Measurements from ENCODE around the gene OR10G7. TPM values are rescaled to one million over a fixed set of nuclear protein-coding genes. Genes with fewer than 3 reads are reported as not detected.

Gene OR10G7
- total and polyA plus RNA-seq, 2 of the 13 experiments (the other 11 are each of a cell fraction or from before 2014, with no cell fraction given): not detected

DNA sequence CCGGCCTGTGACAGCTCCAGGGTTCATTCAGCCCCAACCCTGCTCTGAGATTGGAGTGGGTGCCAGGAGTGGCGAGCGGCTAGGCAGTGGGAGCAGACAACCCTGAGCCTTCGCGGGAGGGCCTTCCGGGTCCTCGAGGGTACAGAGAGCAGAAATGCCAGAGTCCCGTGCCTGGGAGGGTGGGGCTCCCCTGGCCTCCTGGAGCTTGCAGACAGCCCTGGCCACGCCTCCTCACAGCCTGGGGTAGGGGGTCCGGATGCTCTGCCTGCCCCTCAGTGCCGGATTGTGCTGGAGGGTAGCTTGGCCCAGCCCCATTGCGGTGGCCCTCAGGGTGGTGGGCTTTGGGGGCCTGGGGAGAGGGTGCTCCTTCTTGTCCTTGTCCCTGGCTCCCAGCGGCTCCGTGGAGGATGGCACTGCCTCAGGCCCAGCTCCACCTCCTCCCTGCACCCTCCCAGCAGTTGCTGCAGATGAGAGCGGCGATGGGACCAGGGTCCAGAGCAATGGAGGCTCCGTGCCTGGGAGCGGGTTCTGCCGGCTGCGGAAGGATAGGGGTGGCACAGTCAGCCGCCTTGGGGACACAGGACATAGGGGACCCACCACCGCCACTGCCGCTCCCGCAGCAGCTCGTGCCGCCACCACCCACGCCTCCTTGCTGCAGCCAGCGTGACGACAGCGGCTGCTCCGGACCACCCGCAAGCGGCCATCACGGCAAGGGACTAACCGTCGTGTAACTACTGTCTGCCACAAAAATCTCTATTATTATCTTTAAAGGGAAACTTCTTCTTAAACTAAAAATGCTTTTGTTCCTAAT lies 34.9 kb upstream of the OR10G7 start (continued):
- TF ChIP-seq KIAA2018 (CRISPR knock-in tag; IDR thresholded peaks at IDR 0.05; ENCODE audit: borderline replicate concordance): no peak
- TF ChIP-seq SOX6 (IDR thresholded peaks at IDR 0.05): no peak
- TF ChIP-seq SOX6 (CRISPR knock-in tag; IDR thresholded peaks at IDR 0.05): no peak
- no peak for TF ChIP-seq YY1 (IDR thresholded peaks at IDR 0.05; ENCODE audit: insufficient read depth, insufficient replicate concordance, low read depth, low read length)
- TF ChIP-seq, protein P1, sequence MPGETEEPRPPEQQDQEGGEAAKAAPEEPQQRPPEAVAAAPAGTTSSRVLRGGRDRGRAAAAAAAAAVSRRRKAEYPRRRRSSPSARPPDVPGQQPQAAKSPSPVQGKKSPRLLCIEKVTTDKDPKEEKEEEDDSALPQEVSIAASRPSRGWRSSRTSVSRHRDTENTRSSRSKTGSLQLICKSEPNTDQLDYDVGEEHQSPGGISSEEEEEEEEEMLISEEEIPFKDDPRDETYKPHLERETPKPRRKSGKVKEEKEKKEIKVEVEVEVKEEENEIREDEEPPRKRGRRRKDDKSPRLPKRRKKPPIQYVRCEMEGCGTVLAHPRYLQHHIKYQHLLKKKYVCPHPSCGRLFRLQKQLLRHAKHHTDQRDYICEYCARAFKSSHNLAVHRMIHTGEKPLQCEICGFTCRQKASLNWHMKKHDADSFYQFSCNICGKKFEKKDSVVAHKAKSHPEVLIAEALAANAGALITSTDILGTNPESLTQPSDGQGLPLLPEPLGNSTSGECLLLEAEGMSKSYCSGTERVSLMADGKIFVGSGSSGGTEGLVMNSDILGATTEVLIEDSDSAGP (CRISPR knock-in tag; IDR thresholded peaks at IDR 0.05; ENCODE audit: borderline replicate concordance): no peak
- TF ChIP-seq ZFP36 (IDR thresholded peaks at IDR 0.05; ENCODE audit: borderline replicate concordance, low read depth, low read length, partially characterized antibody): no peak
- no peak for TF ChIP-seq NONO (IDR thresholded peaks at IDR 0.05)
- TF ChIP-seq NONO (CRISPR knock-in tag; conservative IDR thresholded peaks at IDR 0.05): no peak
- TF ChIP-seq, protein P2, sequence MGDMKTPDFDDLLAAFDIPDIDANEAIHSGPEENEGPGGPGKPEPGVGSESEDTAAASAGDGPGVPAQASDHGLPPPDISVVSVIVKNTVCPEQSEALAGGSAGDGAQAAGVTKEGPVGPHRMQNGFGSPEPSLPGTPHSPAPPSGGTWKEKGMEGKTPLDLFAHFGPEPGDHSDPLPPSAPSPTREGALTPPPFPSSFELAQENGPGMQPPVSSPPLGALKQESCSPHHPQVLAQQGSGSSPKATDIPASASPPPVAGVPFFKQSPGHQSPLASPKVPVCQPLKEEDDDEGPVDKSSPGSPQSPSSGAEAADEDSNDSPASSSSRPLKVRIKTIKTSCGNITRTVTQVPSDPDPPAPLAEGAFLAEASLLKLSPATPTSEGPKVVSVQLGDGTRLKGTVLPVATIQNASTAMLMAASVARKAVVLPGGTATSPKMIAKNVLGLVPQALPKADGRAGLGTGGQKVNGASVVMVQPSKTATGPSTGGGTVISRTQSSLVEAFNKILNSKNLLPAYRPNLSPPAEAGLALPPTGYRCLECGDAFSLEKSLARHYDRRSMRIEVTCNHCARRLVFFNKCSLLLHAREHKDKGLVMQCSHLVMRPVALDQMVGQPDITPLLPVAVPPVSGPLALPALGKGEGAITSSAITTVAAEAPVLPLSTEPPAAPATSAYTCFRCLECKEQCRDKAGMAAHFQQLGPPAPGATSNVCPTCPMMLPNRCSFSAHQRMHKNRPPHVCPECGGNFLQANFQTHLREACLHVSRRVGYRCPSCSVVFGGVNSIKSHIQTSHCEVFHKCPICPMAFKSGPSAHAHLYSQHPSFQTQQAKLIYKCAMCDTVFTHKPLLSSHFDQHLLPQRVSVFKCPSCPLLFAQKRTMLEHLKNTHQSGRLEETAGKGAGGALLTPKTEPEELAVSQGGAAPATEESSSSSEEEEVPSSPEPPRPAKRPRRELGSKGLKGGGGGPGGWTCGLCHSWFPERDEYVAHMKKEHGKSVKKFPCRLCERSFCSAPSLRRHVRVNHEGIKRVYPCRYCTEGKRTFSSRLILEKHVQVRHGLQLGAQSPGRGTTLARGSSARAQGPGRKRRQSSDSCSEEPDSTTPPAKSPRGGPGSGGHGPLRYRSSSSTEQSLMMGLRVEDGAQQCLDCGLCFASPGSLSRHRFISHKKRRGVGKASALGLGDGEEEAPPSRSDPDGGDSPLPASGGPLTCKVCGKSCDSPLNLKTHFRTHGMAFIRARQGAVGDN (CRISPR knock-in tag; IDR thresholded peaks at IDR 0.05): 0 out of 2 replicates have a peak, but pooled peaks have one; percentile 10
- TF ChIP-seq KAT7 (CRISPR knock-in tag; IDR thresholded peaks at IDR 0.05; ENCODE audit: borderline replicate concordance): no peak
- TF ChIP-seq RFX3 (CRISPR knock-in tag; IDR thresholded peaks at IDR 0.05): no peak
